Spleen (tissue), 11 donors: ENCODE results near the gene BIN2. TPM values are rescaled to one million over a fixed set of nuclear protein-coding genes. Genes with fewer than 3 reads are reported as not detected.
"Not testable (repeated sequence)": the region's sequence is repeated elsewhere in the genome, so short reads cannot be mapped to it uniquely, and the experiment has no call there.

Experiments
- DNase-seq: peaks from one replicate; pipeline ENCODE4 v3.0.0-alpha.2; 2020
- H3K27ac ChIP-seq, 8 donors: fragments of 200-600 bp; sonication (generic) in 7 of 8; 1 replicate in 4 of 8; 2 replicates in 4 of 8; pipeline versions ENCODE4 v1.5.0 to v1.8.0; 2016 to 2021; ENCODE audit warnings: inconsistent platforms in 4 of 8, mild to moderate bottlenecking in 4 of 8, moderate library complexity in 1 of 8
- H3K27me3 ChIP-seq, 7 donors: fragments of 200-600 bp; sonication (generic) in 6 of 7; replicated peaks in 1 of 7; 1 replicate in 4 of 7; 2 replicates in 3 of 7; pipeline versions ENCODE4 v1.5.0 to v1.8.0; 2016 to 2021; ENCODE audit warnings: inconsistent platforms in 3 of 7, mild to moderate bottlenecking in 1 of 7
- H3K36me3 ChIP-seq, 6 donors: fragments of 200-600 bp; sonication (generic) in 5 of 6; 1 replicate in 4 of 6; 2 replicates in 2 of 6; pipeline versions ENCODE4 v1.5.0 to v1.8.0; 2016 to 2021; ENCODE audit warnings: inconsistent platforms in 2 of 6
- H3K4me1 ChIP-seq, 6 donors: fragments of 200-600 bp; sonication (generic) in 5 of 6; 1 replicate in 3 of 6; 2 replicates in 3 of 6; pipeline versions ENCODE4 v1.5.0 to v1.8.0; 2016 to 2021; ENCODE audit warnings: inconsistent platforms in 3 of 6
- H3K4me3 ChIP-seq, 8 donors: fragments of 200-600 bp; sonication (generic) in 7 of 8; 1 replicate in 4 of 8; 2 replicates in 4 of 8; pipeline versions ENCODE4 v1.5.0 to v1.8.0; 2016 to 2021; ENCODE audit warnings: inconsistent platforms in 4 of 8, mild to moderate bottlenecking in 4 of 8, moderate library complexity in 2 of 8
- H3K9me3 ChIP-seq, 8 donors: fragments of 200-600 bp; sonication (generic) in 7 of 8; 1 replicate in 4 of 8; 2 replicates in 4 of 8; pipeline versions ENCODE4 v1.5.0 to v1.8.0; 2016 to 2021; ENCODE audit warnings: inconsistent platforms in 4 of 8
- POLR2A ChIP-seq, 3 donors: fragments of 450-650 bp; IDR thresholded peaks; one replicate each; pipeline ENCODE4 v1.5.1; 2017; ENCODE audit warnings: antibody characterized with exemption in 3 of 3, mild to moderate bottlenecking in 1 of 3
- POLR2AphosphoS5 ChIP-seq, 3 donors: sonication (generic); formaldehyde crosslinking; IDR thresholded peaks; one replicate each; pipeline ENCODE4 v1.5.1; 2017; ENCODE audit warnings: antibody characterized with exemption in 3 of 3
- WGBS, 5 donors: extraction: QIAGEN DNeasy Blood & Tissue Kit in 3 of 5; methylation state at CpG; one replicate each; pipeline versions ENCODE4 v1.1.5 to v1.1.7; 2013 to 2018; 5-methylcytosine and 5-hydroxymethylcytosine counted together
- intact Hi-C: fragments of 100-400 bp; cut with DNase I; formaldehyde crosslinking; loops from one replicate; pipeline ENCODE4 v1.15.0; 2023; ENCODE audit warnings: low total_unique reads
- polyA plus RNA-seq, 3 donors: library from polyadenylated mRNA; stranded (reverse); fragments of 200-250 nt; gene quantifications; one replicate each; pipeline ENCODE4 v1.2.1, GENCODE V29; 2013
- total RNA-seq, 7 donors: library from RNA; depleted of rRNA in 3 of 7; stranded (reverse); fragments of >200 nt in 3 of 7; fragmentation: NEBNext Ultra II Directional in 4 of 7; extraction: Animal tissue kit (Norgen Biotek cat#: 25700) in 4 of 7; gene quantifications; one replicate each; pipeline versions ENCODE4 v1.1.0 to v1.2.1, GENCODE V29; 2016 to 2021
- TF ChIP-seq, protein P1 (sequence below), 11 experiments: fragments of 200-600 bp in 7 of 11; fragments of 450-650 bp in 4 of 11; sonication (generic) in 4 of 11; IDR thresholded peaks in 8 of 11; conservative IDR thresholded peaks in 3 of 11; 1 replicate in 7 of 11; 2 replicates in 4 of 11; pipeline versions ENCODE4 v1.4.0 to v1.8.0; 2016 to 2021; ENCODE audit warnings: antibody characterized with exemption in 11 of 11, inconsistent platforms in 4 of 11, mild to moderate bottlenecking in 1 of 11
- donor health status: healthy with polysubstance abuse.
- donor health status: DM: no; HTN: no; CAD: no; lungs with moderate emphysema.
- donor health status: DM: no; HTN: no; CAD: no.
- donor health status: Bipolar disorder and iron deficiency.
- donor health status: healthy.
- donor health status: DM: no; HTN: no; CAD: no.
- donor health status: DM: yes; HTN: yes; CAD: no.

The BIN2 gene
- total and polyA plus RNA-seq, 10 donors: 23.3 to 116 (median 80.3) TPM

DNA sequence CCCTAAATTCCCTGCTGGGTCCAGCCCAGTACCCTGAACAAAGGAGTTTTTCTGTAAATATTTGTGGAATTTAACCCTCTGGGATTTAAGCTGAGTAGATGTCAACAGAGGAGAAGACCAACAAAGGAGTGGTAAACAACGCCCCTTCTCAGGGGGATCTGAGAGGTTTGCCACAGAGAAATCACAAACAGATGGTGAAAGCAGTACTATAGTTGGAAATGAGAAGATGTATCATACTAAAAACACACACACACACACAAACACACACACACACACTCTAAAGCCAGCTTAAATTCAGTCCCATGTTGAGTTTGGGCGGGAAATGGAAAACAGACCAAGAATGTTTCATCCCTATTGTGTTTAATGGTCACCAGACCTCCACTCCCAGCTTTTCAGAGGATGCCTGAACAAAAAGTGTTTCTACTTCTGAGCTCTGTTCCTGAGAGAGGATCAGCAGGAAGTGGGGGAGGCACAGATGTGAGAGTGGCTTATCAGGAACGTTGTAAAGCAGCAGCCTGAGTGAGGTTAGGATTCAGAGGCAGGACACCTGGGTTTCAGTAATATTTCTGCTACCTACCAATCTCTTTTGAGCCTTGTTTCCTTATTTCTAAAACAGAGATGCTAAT is 3.2 kb downstream of the BIN2 start:
- 18 to 35% (median 27%) methylated on average over 3 of the region's 3 CpGs for WGBS, 5 donors
- intact Hi-C loops: no loop called here

DNA sequence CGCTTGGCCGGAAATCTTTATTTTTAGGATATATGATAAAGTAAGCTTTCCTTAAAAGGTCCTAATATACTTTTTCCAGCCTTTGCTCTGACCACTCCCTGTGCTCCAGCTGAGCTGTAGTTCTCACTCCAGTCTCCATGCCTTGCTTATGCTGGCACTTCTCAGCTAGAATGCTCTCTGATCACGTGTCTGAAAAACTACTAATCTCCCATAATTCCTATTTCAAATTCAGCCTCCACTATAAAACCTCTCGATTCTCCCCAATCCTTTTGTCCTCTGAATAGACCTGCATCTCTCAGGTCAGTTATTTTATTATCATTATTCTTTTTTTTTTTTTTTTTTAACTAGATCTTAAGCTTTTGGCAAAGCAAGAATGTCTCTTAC is 3.7 kb downstream of the BIN2 start:
- Histone ChIP-seq H3K4me1 (peaks cover 29 to 99% (median 70%) of the 10 kb centered on the region in 6 donors), H3K4me3 (peak overlapping the region in 1 of 8 donors; percentile 77), H3K36me3 (peaks cover 0 to 20% (median 0%) of the 10 kb centered on the region in 6 donors), H3K27me3 (no peaks in the 10 kb centered on the region), H3K9me3 (no peaks in the 10 kb centered on the region), H3K27ac (peak overlapping the region in 7 of 8 donors; percentile 37 to 99 (median 93))
- DNase-seq: no peak
- 80 to 88% (median 82%) methylated on average over 4 of the region's 4 CpGs for WGBS, 5 donors
- TF ChIP-seq POLR2A (IDR thresholded peaks at IDR 0.05): no peak
- TF ChIP-seq POLR2AphosphoS5 (IDR thresholded peaks at IDR 0.05): no peak
- TF ChIP-seq, protein P1, sequence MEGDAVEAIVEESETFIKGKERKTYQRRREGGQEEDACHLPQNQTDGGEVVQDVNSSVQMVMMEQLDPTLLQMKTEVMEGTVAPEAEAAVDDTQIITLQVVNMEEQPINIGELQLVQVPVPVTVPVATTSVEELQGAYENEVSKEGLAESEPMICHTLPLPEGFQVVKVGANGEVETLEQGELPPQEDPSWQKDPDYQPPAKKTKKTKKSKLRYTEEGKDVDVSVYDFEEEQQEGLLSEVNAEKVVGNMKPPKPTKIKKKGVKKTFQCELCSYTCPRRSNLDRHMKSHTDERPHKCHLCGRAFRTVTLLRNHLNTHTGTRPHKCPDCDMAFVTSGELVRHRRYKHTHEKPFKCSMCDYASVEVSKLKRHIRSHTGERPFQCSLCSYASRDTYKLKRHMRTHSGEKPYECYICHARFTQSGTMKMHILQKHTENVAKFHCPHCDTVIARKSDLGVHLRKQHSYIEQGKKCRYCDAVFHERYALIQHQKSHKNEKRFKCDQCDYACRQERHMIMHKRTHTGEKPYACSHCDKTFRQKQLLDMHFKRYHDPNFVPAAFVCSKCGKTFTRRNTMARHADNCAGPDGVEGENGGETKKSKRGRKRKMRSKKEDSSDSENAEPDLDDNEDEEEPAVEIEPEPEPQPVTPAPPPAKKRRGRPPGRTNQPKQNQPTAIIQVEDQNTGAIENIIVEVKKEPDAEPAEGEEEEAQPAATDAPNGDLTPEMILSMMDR (IDR thresholded peaks at IDR 0.05 in 8 of 11, conservative IDR thresholded peaks at IDR 0.05 in 3 of 11): no peak
- intact Hi-C loops: no loop called here

More for the DNA sequence above, 3.2 kb downstream of the BIN2 start:
- Histone ChIP-seq H3K27ac (peak overlapping the region in 7 of 8 donors; percentile 37 to 99 (median 95)), H3K27me3 (no peaks in the 10 kb centered on the region), H3K9me3 (no peaks in the 10 kb centered on the region), H3K4me1 (peaks cover 33 to 99% (median 75%) of the 10 kb centered on the region in 6 donors), H3K4me3 (peak overlapping the region in 4 of 8 donors; percentile 52 to 77 (median 58)), H3K36me3 (peaks cover 0 to 15% (median 0%) of the 10 kb centered on the region in 6 donors)
- no peak for DNase-seq
- TF ChIP-seq POLR2AphosphoS5 (IDR thresholded peaks at IDR 0.05): no peak
- no peak for TF ChIP-seq POLR2A (IDR thresholded peaks at IDR 0.05)
- TF ChIP-seq, protein P1 (IDR thresholded peaks at IDR 0.05 in 8 of 11, conservative IDR thresholded peaks at IDR 0.05 in 3 of 11): no peak

DNA sequence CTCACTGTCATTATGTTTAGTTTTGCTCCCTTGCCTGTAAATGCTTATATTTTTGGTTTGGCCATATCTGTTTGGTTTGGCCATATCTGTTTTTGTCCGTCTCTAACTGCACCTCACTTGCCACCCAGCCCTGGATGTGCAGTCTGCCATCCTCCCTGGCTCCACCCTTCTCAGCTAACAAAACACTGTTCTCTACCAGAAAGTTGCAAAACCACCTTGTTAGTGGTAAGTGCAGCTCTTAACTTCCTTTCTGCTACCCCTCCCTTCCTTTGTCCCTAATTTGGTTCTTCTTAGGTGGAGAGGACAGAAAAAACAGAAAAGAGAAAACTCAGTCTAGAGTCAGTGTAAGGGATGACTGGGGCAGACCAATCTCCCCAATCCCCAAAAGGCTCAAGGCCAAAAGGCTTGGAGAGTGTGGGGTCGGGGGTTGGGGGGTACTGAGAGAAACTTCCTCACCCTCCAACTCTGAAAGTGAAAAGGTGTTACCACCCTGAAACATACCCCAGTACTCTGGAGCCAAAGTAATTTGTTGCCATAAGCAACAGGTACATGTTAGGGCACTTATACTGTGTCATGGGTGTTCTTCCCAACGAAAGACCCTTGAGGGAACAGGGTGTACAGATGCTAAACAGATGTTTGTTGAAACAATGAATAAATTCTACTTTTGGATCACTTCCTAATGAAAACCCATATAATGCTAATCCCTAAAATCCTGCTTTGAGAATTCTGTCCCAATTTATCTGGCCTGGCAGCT is 5.0 kb downstream of the BIN2 start:
- TF ChIP-seq POLR2A (IDR thresholded peaks at IDR 0.05) (no peak), POLR2AphosphoS5 (IDR thresholded peaks at IDR 0.05) (peak in 1 of 3 donors; percentile 82)
- TF ChIP-seq, protein P1 (IDR thresholded peaks at IDR 0.05 in 8 of 11, conservative IDR thresholded peaks at IDR 0.05 in 3 of 11): no peak
- H3K27ac ChIP-seq: peak overlapping the region; percentile 51 to 99 (median 88)
- intact Hi-C loops: no loop called here
- peak; percentile 80 for DNase-seq
- no peaks in the 10 kb centered on the region for H3K9me3 ChIP-seq
- H3K36me3 ChIP-seq: peaks cover 0 to 32% (median 0%) of the 10 kb centered on the region in 6 donors
- no peaks in the 10 kb centered on the region for H3K27me3 ChIP-seq
- WGBS, 5 donors: 17 to 43% (median 43%) methylated on average over 3 of the region's 3 CpGs
- peaks cover 21 to 87% (median 57%) of the 10 kb centered on the region in 6 donors for H3K4me1 ChIP-seq
- peak overlapping the region in 2 of 8 donors; percentile 3 to 46 for H3K4me3 ChIP-seq

DNA sequence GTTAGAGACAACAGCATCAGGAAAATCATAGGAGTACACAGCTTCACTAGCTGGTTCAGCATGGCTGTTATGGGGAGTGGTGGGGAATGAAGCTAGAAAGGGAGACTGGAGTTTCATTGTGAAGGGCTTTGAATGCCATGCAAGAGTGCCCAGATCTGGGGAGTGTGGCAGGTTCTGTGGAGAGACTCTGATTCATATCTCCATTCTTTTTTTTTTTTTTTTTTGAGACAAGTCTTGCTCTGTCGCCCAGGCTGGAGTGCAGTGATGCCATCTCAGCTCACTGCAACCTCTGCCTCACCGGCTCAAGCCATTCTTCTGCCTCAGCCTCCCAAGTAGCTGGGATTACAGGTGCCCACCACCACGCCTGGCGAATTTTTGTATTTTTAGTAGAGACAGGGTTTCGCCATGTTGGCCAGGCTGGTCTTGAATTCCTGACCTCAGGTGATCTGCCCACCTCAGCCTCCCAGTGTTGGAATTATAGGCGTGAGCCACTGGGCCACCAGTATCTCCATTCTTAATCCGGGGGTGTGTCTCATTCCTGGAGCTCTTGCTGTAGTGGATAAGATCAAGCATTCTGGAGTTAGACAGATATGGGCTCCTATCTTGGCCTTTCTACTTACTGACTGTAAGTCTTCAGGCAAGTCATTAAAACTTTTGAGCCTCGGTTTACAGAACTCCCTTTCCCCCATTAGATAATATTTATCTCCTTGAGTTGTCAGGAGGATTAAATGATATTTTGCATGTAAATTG is 5.7 kb downstream of the BIN2 start:
- H3K27ac ChIP-seq: peak overlapping the region; percentile 51 to 99 (median 88)

More for the DNA sequence above, 5.7 kb downstream of the BIN2 start:
- peaks cover 20 to 84% (median 58%) of the 10 kb centered on the region in 6 donors for H3K4me1 ChIP-seq
- intact Hi-C loops, H3K9me3 ChIP-seq, H3K27me3 ChIP-seq, DNase-seq: not testable (repeated sequence)
- H3K4me3 ChIP-seq: peak overlapping the region in 2 of 8 donors; percentile 3 to 46
- H3K36me3 ChIP-seq: peaks cover 0 to 40% (median 3%) of the 10 kb centered on the region in 6 donors
- WGBS, 5 donors: 84 to 88% (median 86%) methylated on average over 8 of the region's 8 CpGs
